ENCODE data around the gene RERE.

DNA sequence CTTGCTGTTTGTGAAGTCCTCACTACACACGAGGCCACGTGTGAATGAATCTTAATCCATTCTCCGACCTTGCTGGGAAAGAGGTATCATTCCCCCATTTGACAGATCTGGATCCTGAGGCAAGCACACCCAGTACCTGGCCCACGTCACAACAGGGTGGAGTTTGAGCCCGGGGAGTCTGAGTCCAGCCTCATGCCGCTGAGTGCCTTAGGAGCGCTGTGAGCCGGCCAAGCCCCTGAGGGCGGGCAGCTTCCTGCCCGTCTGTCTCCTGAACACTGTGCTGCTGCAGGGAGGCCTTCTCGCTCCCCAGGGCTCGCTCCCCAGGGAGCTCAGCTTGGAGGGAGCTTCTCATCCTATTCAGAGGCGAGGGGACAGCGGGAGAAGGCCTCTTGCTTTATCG, 469.8 kb downstream of the RERE start:
- TF ChIP-seq, protein P1, sequence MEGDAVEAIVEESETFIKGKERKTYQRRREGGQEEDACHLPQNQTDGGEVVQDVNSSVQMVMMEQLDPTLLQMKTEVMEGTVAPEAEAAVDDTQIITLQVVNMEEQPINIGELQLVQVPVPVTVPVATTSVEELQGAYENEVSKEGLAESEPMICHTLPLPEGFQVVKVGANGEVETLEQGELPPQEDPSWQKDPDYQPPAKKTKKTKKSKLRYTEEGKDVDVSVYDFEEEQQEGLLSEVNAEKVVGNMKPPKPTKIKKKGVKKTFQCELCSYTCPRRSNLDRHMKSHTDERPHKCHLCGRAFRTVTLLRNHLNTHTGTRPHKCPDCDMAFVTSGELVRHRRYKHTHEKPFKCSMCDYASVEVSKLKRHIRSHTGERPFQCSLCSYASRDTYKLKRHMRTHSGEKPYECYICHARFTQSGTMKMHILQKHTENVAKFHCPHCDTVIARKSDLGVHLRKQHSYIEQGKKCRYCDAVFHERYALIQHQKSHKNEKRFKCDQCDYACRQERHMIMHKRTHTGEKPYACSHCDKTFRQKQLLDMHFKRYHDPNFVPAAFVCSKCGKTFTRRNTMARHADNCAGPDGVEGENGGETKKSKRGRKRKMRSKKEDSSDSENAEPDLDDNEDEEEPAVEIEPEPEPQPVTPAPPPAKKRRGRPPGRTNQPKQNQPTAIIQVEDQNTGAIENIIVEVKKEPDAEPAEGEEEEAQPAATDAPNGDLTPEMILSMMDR (IDR thresholded peaks at IDR 0.05; ENCODE audit: borderline replicate concordance, extremely low read depth, low read length, poor library complexity, severe bottlenecking), result no peak
- no peak for TF ChIP-seq EZH2 (IDR thresholded peaks at IDR 0.05; ENCODE audit: borderline replicate concordance, low read depth, low read length, severe bottlenecking)
